Measurements from ENCODE around the gene DNAJA4.

The DNAJA4 gene

DNA sequence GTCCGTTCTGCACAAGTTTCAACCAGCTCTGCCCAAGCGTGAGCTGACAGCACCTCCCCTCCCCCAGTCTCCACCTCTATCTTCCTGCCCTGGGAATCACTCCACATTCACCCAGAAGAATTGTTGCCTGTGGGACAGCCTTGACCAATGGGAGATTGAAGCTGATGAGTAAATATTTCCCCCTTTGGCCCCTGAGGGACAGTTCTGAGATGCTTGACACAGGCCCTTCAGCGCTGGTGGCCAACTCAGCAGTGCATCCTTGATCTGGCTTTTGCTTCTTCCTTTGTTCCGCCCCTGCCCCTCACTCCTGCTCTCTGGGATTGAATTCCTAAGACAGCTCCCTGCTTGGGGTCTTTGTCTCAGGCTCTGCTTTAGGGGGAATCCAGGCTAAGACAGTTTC, 48.2 kb downstream of the DNAJA4 start:
- H3K9me3 ChIP-seq (ENCODE audit: control insufficient read depth, low read length), result no peaks in the 10 kb centered on the region
- H3K36me3 ChIP-seq (ENCODE audit: control insufficient read depth, insufficient read depth, low read length), result no peaks in the 10 kb centered on the region
- no peak overlapping the region for H3K4me3 ChIP-seq (ENCODE audit: insufficient read depth, low read depth, low read length)
- no peaks in the 10 kb centered on the region for H3K27me3 ChIP-seq (ENCODE audit: control insufficient read depth, insufficient read depth, low read length, poor library complexity, severe bottlenecking)
- peaks cover 48% of the 10 kb centered on the region for H3K4me1 ChIP-seq (ENCODE audit: control insufficient read depth, insufficient read depth, low read length)
- peak overlapping the region; percentile 76 for H3K27ac ChIP-seq (ENCODE audit: insufficient read depth, low read depth, low read length, poor library complexity, severe bottlenecking)
- 23 to 32% methylated on average over 4 of the region's 4 CpGs for WGBS, 2 experiments

DNA sequence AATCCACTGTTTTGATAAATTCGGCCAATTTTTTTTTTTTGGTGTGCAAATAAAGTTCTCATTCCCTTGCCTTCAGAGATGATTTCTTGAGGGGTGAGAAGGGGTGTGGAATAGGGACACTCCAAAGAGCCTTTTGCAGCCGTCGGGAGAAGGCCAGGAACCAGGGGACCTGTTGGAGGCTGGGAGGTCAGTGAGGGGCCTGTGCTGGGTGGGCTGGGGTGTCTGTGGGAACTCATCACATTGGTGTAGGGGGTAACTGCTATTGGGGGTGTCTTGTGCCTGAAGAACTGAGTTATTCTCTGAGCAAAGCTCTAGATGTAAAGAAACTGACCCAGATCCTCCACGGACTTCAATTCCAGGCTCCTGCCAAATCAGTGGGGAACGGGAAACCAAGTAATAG, 48.6 kb downstream of the DNAJA4 start:
- no peaks in the 10 kb centered on the region for H3K9me3 ChIP-seq (ENCODE audit: control insufficient read depth, low read length)

DNA sequence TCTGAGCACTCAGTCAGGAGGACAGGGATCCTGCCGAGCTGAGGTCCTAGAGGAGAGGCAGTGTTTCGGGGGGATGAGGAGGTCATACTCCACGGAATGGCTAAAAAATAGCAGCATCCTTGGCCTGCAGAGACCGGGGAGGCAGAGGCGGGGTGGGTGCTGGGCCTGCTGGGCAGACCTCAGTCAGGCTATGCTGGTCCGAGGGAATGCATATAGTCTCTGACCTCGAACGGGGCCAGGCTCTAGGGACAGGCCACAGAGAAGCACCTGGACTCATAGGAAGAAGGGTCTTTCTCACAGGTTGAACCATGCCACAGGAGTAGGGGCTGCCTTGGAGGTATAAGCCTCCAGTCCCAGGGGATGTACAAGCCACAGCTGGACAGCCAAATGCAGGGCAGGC, 49.0 kb downstream of the DNAJA4 start:
- no peaks in the 10 kb centered on the region for H3K36me3 ChIP-seq (ENCODE audit: control insufficient read depth, insufficient read depth, low read length)
- no peak overlapping the region for H3K27ac ChIP-seq (ENCODE audit: insufficient read depth, low read depth, low read length, poor library complexity, severe bottlenecking)
- no peak overlapping the region for H3K4me3 ChIP-seq (ENCODE audit: insufficient read depth, low read depth, low read length)
- no peaks in the 10 kb centered on the region for H3K27me3 ChIP-seq (ENCODE audit: control insufficient read depth, insufficient read depth, low read length, poor library complexity, severe bottlenecking)
- no peaks in the 10 kb centered on the region for H3K9me3 ChIP-seq (ENCODE audit: control insufficient read depth, low read length)
- peaks cover 48% of the 10 kb centered on the region for H3K4me1 ChIP-seq (ENCODE audit: control insufficient read depth, insufficient read depth, low read length)
- 77 to 78% methylated on average over 8 of the region's 8 CpGs for WGBS, 2 experiments

More for the DNA sequence above, 48.6 kb downstream of the DNAJA4 start:
- Histone ChIP-seq H3K4me1 (ENCODE audit: control insufficient read depth, insufficient read depth, low read length) (peaks cover 48% of the 10 kb centered on the region), H3K4me3 (ENCODE audit: insufficient read depth, low read depth, low read length) (no peak overlapping the region), H3K27ac (ENCODE audit: insufficient read depth, low read depth, low read length, poor library complexity, severe bottlenecking) (peak overlapping the region; percentile 76), H3K27me3 (ENCODE audit: control insufficient read depth, insufficient read depth, low read length, poor library complexity, severe bottlenecking) (no peaks in the 10 kb centered on the region), H3K36me3 (ENCODE audit: control insufficient read depth, insufficient read depth, low read length) (no peaks in the 10 kb centered on the region)
- WGBS, 2 experiments, result 70 to 78% methylated on average over 5 of the region's 5 CpGs

DNA sequence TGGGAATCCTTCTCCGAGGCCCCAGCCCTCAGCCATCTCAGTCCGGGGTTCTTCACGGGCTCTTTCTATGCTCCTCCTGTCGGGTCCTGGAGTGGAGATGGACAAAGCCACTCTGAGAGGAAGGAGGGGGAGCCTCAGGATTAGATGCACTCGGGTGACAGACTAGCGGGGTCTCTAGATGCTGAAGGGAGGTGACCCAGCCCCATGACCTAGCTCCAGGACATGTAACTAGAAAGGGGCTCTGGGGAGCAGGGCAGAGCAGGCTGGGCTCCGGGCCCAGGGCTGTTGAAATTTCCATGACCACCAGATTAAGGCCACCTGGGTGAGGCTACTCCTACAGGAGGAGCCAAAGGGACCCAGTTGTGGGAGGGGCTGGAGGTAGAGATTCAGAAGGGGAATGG, 49.8 kb downstream of the DNAJA4 start:
- no peak overlapping the region for H3K4me3 ChIP-seq (ENCODE audit: insufficient read depth, low read depth, low read length)
- no peaks in the 10 kb centered on the region for H3K27me3 ChIP-seq (ENCODE audit: control insufficient read depth, insufficient read depth, low read length, poor library complexity, severe bottlenecking)
- no peaks in the 10 kb centered on the region for H3K36me3 ChIP-seq (ENCODE audit: control insufficient read depth, insufficient read depth, low read length)
- 78 to 82% methylated on average over 7 of the region's 7 CpGs for WGBS, 2 experiments
- H3K4me1 ChIP-seq (ENCODE audit: control insufficient read depth, insufficient read depth, low read length), result peaks cover 48% of the 10 kb centered on the region
- peak overlapping the region; percentile 29 for H3K27ac ChIP-seq (ENCODE audit: insufficient read depth, low read depth, low read length, poor library complexity, severe bottlenecking)
- no peaks in the 10 kb centered on the region for H3K9me3 ChIP-seq (ENCODE audit: control insufficient read depth, low read length)

DNA sequence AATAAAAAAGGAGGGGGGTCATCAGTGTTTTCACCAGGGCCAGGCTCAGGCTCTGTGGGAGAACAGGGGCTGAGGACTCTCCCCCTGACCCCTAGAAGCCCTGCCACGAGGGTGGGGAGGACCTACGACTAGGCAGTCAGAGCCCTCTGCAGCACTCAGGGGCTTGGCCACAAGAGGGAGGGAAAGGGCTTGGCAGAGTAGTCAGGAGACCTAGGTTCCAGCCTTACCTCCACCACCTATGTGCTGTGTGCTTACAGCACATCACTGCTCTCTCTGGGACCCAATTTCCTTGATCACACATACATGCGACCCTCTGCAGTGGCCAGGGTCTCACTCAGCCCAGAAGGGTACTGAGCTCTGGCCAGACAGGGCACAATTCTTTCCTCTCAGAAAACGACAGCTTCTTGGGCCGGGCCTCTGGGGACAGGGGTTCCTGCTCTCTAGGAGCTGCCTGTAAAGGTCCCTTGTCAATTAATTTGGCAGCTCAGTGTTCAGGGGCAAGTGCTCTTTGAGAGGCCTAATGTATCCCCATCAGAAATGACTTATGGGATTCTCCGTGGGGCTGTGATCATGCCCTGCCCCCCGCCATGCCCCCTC, 51.4 kb downstream of the DNAJA4 start:
- 42 to 54% methylated on average over 7 of the region's 7 CpGs for WGBS, 2 experiments
- Histone ChIP-seq H3K36me3 (ENCODE audit: control insufficient read depth, insufficient read depth, low read length) (no peaks in the 10 kb centered on the region), H3K27ac (ENCODE audit: insufficient read depth, low read depth, low read length, poor library complexity, severe bottlenecking) (peak overlapping the region; percentile 90), H3K4me3 (ENCODE audit: insufficient read depth, low read depth, low read length) (no peak overlapping the region), H3K27me3 (ENCODE audit: control insufficient read depth, insufficient read depth, low read length, poor library complexity, severe bottlenecking) (no peaks in the 10 kb centered on the region), H3K4me1 (ENCODE audit: control insufficient read depth, insufficient read depth, low read length) (peaks cover 53% of the 10 kb centered on the region), H3K9me3 (ENCODE audit: control insufficient read depth, low read length) (no peaks in the 10 kb centered on the region)

DNA sequence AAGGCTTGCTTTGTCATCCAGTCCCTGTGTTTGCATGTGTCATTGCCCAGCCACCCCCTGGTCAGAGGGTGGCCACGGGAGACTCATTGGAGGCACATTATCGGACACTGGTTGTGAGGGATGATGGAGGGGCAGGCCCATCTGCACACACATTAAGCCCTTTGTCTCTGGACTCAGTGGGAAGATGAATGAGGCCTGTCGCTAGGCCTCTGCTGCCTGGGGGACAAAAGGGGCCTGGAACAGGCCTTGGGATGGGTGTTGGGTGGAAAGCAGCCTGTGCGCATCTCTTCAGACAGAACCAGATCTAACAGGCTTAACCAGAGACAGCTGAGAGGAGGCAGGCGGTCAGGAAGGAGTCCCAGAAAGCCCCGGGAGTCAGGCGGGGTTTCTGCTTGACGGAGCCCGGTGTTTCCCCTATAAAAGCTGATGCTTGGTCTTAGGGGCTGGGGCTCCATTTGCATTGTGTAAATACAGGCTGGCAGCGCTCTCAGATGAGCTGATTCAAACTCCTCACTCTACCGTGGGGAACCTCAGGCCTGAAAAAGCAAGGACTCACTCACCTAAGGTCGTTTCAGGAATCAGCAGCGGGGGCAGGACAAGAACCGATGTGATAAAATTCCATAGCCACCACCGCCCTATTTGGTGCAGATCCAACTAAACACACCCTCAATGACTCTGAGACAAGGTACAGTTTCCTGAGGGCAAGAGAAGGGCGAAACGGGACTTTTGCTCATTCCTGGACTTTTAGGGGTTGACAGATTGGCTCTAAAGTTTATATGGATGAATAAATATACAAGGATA, 52.1 kb downstream of the DNAJA4 start:
- 34 to 37% methylated on average over 17 of the region's 17 CpGs for WGBS, 2 experiments
- Histone ChIP-seq H3K4me1 (ENCODE audit: control insufficient read depth, insufficient read depth, low read length) (peaks cover 54% of the 10 kb centered on the region), H3K4me3 (ENCODE audit: insufficient read depth, low read depth, low read length) (no peak overlapping the region), H3K27ac (ENCODE audit: insufficient read depth, low read depth, low read length, poor library complexity, severe bottlenecking) (peak overlapping the region; percentile 90), H3K27me3 (ENCODE audit: control insufficient read depth, insufficient read depth, low read length, poor library complexity, severe bottlenecking) (no peaks in the 10 kb centered on the region), H3K36me3 (ENCODE audit: control insufficient read depth, insufficient read depth, low read length) (no peaks in the 10 kb centered on the region), H3K9me3 (ENCODE audit: control insufficient read depth, low read length) (no peaks in the 10 kb centered on the region)

DNA sequence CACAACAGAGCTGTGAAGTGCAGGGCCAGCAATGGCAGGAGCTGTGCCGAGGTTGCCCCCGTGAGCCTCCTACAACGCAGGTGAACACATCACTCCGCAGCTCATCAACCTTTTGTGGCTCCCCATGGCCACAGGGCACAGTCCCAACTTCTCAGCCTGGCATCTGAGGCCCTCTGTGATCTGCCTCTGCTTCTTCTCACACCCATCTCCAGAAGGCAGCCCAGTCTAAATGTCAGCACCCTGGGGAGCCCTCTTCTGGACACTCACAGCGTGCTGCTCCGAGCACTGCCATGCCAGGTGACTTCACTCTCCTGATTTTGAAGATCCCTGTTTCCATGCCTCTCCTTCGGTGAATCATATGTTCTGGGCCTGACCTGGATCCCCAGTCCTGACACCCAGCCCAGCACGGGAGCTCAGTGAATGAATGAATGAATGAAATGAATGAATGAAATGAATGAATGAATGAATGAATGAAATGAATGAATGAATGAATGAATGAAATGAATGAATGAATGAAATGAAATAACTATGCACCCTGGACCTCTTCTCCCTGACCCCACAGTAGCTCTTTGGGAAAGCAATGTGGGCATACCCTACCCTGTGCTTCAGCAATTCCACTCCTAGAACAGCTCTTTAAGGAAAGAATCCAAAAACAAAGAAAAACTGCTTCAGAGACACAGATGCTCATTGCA, 52.9 kb downstream of the DNAJA4 start:
- Histone ChIP-seq H3K9me3 (ENCODE audit: control insufficient read depth, low read length) (no peaks in the 10 kb centered on the region), H3K27me3 (ENCODE audit: control insufficient read depth, insufficient read depth, low read length, poor library complexity, severe bottlenecking) (no peaks in the 10 kb centered on the region), H3K4me1 (ENCODE audit: control insufficient read depth, insufficient read depth, low read length) (peaks cover 59% of the 10 kb centered on the region), H3K36me3 (ENCODE audit: control insufficient read depth, insufficient read depth, low read length) (no peaks in the 10 kb centered on the region), H3K4me3 (ENCODE audit: insufficient read depth, low read depth, low read length) (no peak overlapping the region), H3K27ac (ENCODE audit: insufficient read depth, low read depth, low read length, poor library complexity, severe bottlenecking) (peak overlapping the region; percentile 17)
- 84 to 85% methylated on average over 8 of the region's 8 CpGs for WGBS, 2 experiments

DNA sequence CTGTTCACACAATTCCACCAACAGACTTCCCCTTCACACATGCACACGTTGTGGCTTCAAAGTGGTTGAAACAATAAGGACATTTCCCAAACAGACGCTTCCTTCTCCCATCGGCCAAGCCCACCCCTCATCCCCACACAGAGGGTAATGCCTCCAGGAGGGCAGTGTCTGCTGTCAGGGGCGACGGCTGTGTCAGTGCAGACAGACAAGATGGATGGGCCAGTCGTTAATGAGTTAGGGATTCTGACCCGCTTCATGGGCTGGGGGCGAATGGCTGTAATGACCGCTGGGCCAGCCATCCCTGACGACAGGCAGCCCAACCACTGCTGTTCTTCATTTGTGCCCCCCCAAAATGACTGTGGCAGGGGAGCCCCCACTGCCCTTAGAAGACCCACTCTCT, 55.2 kb downstream of the DNAJA4 start:
- Histone ChIP-seq H3K4me3 (ENCODE audit: insufficient read depth, low read depth, low read length) (no peak overlapping the region), H3K27ac (ENCODE audit: insufficient read depth, low read depth, low read length, poor library complexity, severe bottlenecking) (no peak overlapping the region), H3K4me1 (ENCODE audit: control insufficient read depth, insufficient read depth, low read length) (peaks cover 59% of the 10 kb centered on the region), H3K27me3 (ENCODE audit: control insufficient read depth, insufficient read depth, low read length, poor library complexity, severe bottlenecking) (no peaks in the 10 kb centered on the region), H3K36me3 (ENCODE audit: control insufficient read depth, insufficient read depth, low read length) (no peaks in the 10 kb centered on the region), H3K9me3 (ENCODE audit: control insufficient read depth, low read length) (no peaks in the 10 kb centered on the region)
- WGBS, 2 experiments, result 79 to 83% methylated on average over 10 of the region's 10 CpGs

DNA sequence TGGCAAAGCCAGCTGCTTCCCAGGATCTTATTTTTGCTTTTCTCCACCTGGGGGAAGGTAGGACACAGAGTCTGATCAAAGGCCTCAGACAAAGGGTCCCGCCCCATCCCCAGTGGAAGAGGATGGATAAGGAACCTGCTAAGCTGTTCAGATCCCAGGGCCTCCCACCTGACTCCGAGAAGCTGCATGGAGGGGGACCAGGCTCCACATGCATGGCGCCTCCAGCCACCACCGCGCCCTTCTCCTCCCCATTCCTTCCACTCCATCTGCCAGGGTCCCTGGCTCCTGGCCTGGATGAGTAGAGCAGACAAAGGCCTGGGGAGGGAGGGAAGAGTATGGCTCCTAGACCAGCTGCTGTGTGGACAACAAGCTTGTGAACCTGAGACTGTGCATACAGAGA, 55.8 kb downstream of the DNAJA4 start:
- WGBS, 2 experiments, result 97 to 98% methylated on average over 4 to 5 of the region's 5 CpGs
- peaks cover 65% of the 10 kb centered on the region for H3K4me1 ChIP-seq (ENCODE audit: control insufficient read depth, insufficient read depth, low read length)

DNA sequence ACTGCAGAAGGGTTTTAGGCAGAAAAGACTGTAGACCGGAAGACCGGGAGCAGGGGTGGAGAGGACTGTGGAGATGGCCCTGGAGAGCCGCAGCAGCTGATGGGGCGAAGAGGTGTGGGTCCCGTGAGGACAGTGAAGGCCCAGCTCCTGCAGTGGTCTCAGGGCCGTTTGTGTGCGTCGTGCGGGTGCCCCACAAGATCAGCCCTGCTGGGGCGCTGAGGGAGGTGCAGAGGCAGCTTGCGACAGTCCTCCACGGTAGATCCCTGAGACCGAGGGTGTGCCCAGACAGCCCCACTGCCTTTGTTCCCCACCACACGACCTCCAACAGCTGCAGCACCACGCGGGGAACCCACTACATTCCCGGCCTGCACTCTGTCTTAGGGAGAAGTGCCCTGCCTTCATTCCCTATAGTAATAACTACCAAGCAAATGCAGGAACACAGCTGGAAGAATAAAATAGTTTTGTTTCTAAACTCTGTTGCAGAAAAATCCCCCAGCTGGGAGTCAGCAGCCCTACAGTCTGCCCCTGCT, 56.7 kb downstream of the DNAJA4 start:
- Histone ChIP-seq H3K4me1 (ENCODE audit: control insufficient read depth, insufficient read depth, low read length) (peaks cover 63% of the 10 kb centered on the region), H3K4me3 (ENCODE audit: insufficient read depth, low read depth, low read length) (no peak overlapping the region), H3K27me3 (ENCODE audit: control insufficient read depth, insufficient read depth, low read length, poor library complexity, severe bottlenecking) (no peaks in the 10 kb centered on the region), H3K9me3 (ENCODE audit: control insufficient read depth, low read length) (no peaks in the 10 kb centered on the region), H3K27ac (ENCODE audit: insufficient read depth, low read depth, low read length, poor library complexity, severe bottlenecking) (no peak overlapping the region), H3K36me3 (ENCODE audit: control insufficient read depth, insufficient read depth, low read length) (no peaks in the 10 kb centered on the region)
- 67 to 74% methylated on average over 17 of the region's 17 CpGs for WGBS, 2 experiments

More for the DNA sequence above, 55.8 kb downstream of the DNAJA4 start:
- Histone ChIP-seq H3K27ac (ENCODE audit: insufficient read depth, low read depth, low read length, poor library complexity, severe bottlenecking) (no peak overlapping the region), H3K27me3 (ENCODE audit: control insufficient read depth, insufficient read depth, low read length, poor library complexity, severe bottlenecking) (no peaks in the 10 kb centered on the region), H3K36me3 (ENCODE audit: control insufficient read depth, insufficient read depth, low read length) (no peaks in the 10 kb centered on the region), H3K4me3 (ENCODE audit: insufficient read depth, low read depth, low read length) (no peak overlapping the region), H3K9me3 (ENCODE audit: control insufficient read depth, low read length) (no peaks in the 10 kb centered on the region)

Measured in ectodermal cell (in vitro differentiated cells).